IPS-NIHi7 (cell line): ENCODE data around the gene TMTC1.
"Not testable (repeated sequence)": the region's sequence is repeated elsewhere in the genome, so short reads cannot be mapped to it uniquely, and the experiment has no call there.

ENCODE experiments used
- DNase-seq: peaks from one replicate; pipeline ENCODE4 v3.0.0; 2012; ENCODE audit warnings: mixed read lengths; ENCODE audit errors: extremely low spot score

Gene TMTC1

GRCh38 chr12:29572938-29573337, 210.8 kb downstream of the TMTC1 start:
- no peak for DNase-seq

DNA sequence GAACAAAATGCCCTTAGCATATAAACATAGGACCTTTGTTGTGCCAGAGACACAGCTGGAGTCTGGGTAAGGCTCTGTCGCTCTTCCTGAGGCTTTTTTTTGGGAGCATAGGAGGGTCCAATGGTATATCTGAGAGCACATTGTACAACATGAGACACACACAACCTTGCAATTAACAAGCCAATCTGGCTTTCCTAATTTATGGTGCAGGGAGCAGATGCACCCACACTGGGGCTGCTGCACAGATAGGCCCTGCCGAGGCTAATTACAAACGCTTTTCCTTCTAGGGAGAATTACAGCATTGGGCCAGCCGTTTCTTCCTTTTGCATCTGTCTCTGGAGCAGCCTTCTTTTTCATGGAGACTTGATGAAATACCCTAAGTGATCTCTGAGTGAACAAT, 211.3 kb downstream of the TMTC1 start:
- DNase-seq: no peak

DNA sequence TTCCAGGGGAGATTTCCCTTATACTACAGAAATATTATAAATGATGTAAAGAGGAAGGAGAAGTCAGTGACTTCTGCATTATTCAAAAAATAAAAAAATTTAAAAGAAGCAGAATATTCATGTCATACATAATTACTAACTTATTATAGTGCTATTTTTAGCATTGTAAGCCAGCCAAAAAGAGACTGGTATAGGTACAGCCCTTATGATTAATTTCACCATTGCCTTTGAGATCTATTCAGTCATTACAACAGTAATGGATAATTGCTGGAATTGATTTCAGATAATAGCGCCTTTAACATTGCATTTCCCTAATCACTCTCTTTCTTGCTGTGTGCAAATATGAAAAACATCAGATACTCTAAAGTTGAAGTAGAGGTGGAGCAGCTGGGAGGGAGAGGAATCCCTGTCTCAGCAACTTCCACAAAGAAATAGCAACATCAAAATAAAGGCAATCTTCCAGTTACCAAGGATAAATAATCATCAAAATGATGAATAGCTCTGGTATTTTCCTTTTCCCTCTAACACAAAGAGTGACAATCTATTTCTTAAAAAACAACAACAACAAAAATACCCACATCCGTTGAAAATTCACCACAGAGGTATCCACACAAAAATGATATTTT, 214.5 kb downstream of the TMTC1 start:
- DNase-seq: no peak

DNA sequence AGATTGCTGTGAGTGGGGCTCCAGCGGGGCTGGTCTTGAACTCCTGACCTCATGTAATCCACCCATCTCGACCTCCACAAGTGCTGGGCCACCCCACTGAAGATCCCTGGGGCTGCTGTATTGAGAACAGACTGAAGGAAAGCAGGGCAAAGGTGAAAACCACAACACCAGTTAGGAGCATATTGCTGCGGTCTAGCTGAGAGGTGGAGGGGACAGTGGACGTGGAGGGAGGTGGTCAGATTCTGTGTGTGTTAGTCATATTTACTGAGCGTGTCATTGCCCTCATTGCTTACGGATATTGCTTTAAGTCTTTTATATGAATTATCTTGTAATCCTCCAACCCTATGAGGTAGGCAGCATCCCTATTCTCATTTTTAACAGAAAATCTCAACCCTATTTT, 217.3 kb downstream of the TMTC1 start:
- DNase-seq: no peak

- no peak for DNase-seq
Measured at GRCh38 chr12:29565727-29566126, 218.0 kb downstream of the TMTC1 start.

GRCh38 chr12:29564925-29565324, 218.8 kb downstream of the TMTC1 start:
- DNase-seq: no peak

DNA sequence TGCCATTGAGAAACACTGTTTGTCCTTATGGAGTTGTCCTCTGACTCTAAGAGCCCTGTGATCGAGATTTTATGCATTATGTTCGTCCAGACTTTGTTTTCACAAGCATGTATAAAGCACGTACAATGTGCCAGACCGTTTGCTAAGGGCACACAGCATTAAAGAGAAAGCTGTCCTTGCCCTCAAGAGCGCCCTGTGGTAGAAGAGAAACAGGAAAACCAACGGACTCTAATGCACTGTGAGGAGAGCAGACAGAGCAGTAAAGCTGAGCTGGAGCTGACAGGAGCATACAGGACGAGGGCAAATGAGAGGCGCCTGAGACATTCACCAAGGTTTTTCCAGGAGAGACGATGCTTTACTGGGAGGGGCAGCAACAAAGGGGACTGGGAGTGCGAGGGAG, 220.1 kb downstream of the TMTC1 start:
- no peak for DNase-seq

GRCh38 chr12:29563071-29563470, 220.7 kb downstream of the TMTC1 start:
- DNase-seq: no peak

DNA sequence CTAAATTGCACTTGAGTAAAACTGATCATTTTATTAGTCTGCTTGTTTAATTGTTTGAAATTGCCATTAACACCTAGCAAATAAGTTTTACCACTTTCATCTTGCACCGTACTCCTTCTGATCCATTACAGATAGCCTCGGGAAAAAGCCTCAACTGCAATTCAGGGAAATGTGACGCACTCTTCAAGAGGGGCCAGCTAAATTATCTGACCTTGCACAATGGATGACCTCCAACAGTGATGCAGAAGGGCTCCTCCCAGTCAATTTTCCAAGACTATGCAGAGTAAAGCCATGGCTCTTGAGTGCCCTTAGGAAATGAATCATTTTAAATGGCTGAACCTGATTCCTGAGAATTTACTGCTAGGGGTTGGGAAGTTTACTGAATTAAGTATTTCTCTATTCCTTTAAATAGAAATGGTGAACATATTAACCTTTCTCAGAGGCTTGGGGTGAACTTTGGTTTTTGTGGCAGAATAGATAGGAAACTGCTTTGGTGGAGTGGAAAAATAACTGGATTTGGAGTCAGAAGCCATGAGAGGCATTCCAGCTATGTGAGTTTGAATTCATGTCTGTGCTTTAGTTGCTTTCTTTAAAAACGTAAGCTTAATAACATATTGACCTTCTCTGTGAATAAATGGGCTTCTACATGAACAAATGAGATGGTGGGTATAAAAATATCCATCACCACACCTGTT, 221.5 kb downstream of the TMTC1 start:
- DNase-seq: no peak

GRCh38 chr12:29561664-29562071, 222.1 kb downstream of the TMTC1 start:
- DNase-seq: no peak

GRCh38 chr12:29559198-29559597, 224.5 kb downstream of the TMTC1 start:
- DNase-seq: no peak

GRCh38 chr12:29556363-29556762, 227.4 kb downstream of the TMTC1 start:
- no peak for DNase-seq

DNA sequence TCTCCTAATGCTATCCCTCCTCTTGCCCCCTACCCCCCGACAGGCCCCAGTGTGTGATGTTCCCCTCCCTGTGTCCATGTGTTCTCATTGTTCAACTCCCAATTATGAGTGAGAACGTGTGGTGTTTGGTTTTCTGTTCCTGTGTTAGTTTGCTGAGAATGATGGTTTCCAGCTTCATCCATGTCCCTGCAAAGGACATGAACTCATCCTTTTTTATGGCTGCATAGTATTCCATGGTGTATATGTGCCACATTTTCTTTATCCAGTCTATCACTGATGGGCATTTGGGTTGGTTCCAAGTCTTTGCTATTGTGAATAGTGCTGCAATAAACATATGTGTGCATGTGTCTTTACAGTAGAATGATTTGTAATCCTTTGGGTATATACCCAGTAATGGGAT, 228.3 kb downstream of the TMTC1 start:
- DNase-seq: not testable (repeated sequence)

- no peak for DNase-seq
Measured at GRCh38 chr12:29552994-29553748, 230.6 kb downstream of the TMTC1 start.

DNA sequence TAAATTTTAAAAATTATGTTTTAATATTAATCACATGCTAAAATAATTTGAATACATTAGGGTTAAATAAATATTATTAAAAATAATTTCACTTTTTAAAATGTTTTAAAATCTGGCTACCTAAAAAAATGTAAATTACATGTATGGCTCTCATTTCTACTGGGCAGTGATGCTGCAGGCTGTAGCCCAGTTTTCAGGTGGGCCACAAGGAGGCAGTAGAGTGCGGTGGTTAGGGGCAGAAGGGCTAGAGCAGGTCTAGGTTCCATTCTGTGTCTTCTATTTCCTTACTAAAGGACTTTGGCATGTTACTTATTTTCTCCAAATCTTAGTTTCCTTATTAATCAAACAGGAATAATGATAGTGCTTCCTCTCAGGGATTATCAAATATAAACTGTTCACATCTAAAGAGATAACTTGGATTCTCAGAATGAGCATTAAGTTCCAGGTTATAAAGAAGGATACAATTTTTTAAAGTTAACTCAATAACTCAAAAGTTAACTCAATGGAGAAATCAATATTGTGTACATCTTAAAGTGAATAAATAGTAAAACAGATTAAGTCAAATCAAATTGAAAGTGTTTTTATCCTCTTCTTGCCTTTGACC, 231.3 kb downstream of the TMTC1 start:
- peak; percentile 72 for DNase-seq

DNA sequence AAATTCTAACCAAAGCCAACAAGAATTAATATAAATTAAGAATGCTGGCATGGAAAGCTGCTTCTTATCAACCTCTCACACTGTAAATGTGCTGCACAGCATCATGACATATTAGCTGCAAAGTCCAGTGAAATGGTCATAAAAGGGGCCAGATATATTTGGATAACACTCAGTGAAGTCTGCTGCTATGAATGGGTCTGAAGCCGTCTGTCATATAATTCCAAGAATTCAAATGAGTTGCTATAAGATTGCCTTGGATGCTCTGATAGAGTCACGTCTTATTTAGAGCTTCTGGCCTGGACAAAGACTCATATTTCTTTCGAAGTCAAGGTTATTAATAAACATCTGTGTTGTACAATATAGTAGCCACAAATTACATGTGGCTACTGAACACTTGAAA, 231.9 kb downstream of the TMTC1 start:
- DNase-seq: no peak

DNA sequence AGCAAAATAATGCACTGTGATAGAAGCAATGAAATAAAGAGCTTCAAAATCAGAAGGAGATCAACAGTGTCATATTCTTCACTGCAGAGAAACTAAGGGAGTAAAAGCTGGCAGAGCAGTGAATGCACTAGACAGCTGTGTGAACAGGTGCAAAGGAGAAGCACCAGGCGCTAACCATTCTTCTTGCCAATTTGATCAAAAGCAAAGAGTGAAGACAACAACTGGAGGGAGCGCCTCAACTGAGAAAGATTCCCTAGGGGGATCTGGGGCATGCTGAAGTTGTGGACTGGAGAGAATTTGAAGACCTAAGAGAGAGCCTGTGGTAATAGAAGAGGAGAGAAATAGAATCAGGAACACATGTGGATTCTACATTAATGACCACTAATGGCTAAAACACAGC, 235.9 kb downstream of the TMTC1 start:
- no peak for DNase-seq

DNA sequence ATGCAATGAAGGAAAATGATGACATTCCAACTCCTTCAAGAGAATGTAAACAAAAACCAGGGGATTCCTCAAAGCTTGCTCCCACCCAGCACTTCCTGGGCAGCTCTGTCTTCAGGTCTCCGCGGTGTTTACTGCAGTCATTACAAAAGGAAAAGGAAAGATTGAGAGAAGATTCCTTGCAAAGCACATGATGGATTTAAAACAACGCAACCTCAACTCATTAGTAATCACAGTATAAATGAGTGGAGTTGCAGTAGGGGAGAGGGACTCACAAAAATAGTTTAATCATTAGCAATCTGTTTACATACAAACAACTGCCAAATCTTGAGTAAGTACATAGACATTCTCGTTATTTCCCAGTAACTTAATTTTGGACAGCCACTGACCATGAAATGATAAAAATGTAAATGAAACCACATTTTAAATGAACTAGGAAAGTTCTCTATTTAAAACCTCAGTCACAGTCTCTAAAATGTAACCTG, 236.6 kb downstream of the TMTC1 start:
- DNase-seq: no peak

GRCh38 chr12:29546000-29546399, 237.7 kb downstream of the TMTC1 start:
- no peak for DNase-seq

DNA sequence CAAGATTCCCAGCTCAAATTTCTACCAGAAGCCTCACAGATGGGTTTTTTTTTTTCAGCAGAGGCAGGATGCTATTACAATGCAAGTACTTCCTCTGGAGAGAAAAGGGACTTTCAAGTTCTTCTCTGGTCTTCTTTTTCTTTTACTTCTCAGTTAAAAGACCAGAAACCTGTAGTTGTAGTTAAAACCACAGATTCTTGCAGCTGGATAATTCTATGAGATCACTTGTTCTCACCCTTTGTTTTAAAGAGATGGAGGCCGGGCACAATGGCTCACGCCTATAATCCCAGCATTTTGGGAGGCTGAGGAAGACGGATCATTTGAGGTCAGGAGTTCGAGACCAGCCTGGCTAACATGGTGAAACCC, 238.7 kb downstream of the TMTC1 start:
- DNase-seq: no peak

DNA sequence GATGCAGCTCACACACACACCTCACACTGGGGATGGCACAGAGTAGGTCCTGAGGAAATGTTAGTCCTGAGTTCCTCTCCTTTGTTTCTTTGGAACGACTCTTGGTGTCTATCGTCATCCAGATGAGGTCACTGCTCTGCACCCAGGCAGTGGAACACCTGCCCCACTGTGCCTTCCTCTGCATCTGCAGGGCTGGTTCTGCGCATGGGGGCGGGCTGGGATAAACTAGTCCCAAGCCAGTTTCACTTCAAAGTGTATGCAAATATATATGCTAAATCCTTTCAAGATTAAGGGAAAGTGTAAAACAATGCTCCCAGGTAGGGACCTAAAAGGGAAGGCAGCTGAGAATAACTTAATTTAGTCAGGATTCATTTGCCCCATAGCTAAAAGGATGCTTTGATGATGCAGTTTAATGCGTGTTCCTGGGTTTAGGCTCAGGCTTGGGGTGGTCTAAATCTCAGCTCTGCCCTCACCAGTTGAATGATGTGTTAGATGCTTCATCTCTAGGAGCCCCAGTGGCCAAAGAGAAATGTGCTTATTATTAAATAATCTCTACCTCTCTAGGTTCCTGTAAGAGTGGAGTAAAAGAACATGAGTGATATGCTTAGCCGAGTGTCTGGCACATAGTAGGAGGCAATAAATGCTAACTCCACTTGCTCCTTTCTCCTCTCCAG, 239.2 kb downstream of the TMTC1 start:
- no peak for DNase-seq

DNA sequence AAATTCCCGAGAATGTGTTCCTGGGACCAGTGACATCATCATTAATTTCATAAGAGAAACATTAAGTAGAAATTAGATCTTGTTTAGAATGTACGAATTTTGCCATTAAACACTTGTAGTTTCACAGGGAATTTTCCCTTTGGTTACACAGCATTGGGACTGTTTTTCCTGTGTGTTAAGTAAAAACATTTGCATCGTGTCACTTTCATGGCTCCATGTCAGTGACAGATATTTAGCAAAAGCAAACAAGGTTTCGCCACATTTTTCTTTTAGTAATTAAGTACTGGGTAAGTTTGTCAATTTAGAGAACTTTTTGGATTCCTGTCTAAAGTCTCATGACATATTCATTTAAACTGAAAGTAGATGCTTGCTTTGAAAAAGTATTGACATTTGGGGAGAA, 240.7 kb downstream of the TMTC1 start:
- no peak for DNase-seq
